ENCODE measurements around the gene SLAMF7.
A peak's percentile ranks its signal among the peaks of the same experiment; 100 is the strongest.
"Not testable (repeated sequence)": the region's sequence is repeated elsewhere in the genome, so short reads cannot be mapped to it uniquely, and the experiment has no call there.

SLAMF7 gene

GRCh38 chr1:160726114-160726497 is 12.9 kb upstream of the SLAMF7 start:
- DNase-seq (ENCODE audit: low spot score) (no peak), ATAC-seq (ENCODE audit: low read depth) (peak; percentile 27; the same call in 1 of the 3 replicates)
- no peak overlapping the region for H3K27ac ChIP-seq (ENCODE audit: poor library complexity, severe bottlenecking)

GRCh38 chr1:160726498-160727315 is 12.3 kb upstream of the SLAMF7 start:
- H3K27ac ChIP-seq (ENCODE audit: poor library complexity, severe bottlenecking) = no peak overlapping the region
- peak; percentile 73 for ATAC-seq (ENCODE audit: low read depth)
- H3K36me3 ChIP-seq (ENCODE audit: low read depth) = no peaks in the 10 kb centered on the region
- H3K9me3 ChIP-seq (ENCODE audit: severe bottlenecking) = no peaks in the 10 kb centered on the region
- peak; percentile 86 for TF ChIP-seq CTCF (IDR thresholded peaks at IDR 0.05; ENCODE audit: poor library complexity, severe bottlenecking)
- no peak for DNase-seq (ENCODE audit: low spot score)
- H3K4me1 ChIP-seq (ENCODE audit: insufficient read depth, poor library complexity, severe bottlenecking) = no peaks in the 10 kb centered on the region
- no peak overlapping the region for H3K4me3 ChIP-seq (ENCODE audit: severe bottlenecking)
- peaks cover 1% of the 10 kb centered on the region for H3K27me3 ChIP-seq (ENCODE audit: insufficient read depth, poor library complexity, severe bottlenecking)

More at GRCh38 chr1:160726114-160726497, 12.9 kb upstream of the SLAMF7 start:
- H3K4me1 ChIP-seq (ENCODE audit: insufficient read depth, poor library complexity, severe bottlenecking) = no peaks in the 10 kb centered on the region
- no peak for TF ChIP-seq CTCF (IDR thresholded peaks at IDR 0.05; ENCODE audit: poor library complexity, severe bottlenecking)
- no peaks in the 10 kb centered on the region for H3K36me3 ChIP-seq (ENCODE audit: low read depth)
- H3K9me3 ChIP-seq (ENCODE audit: severe bottlenecking) = no peaks in the 10 kb centered on the region
- peaks cover 6% of the 10 kb centered on the region for H3K27me3 ChIP-seq (ENCODE audit: insufficient read depth, poor library complexity, severe bottlenecking)
- no peak overlapping the region for H3K4me3 ChIP-seq (ENCODE audit: severe bottlenecking)

- TF ChIP-seq CTCF (IDR thresholded peaks at IDR 0.05; ENCODE audit: poor library complexity, severe bottlenecking) = no peak
- DNase-seq (ENCODE audit: low spot score) (no peak), ATAC-seq (ENCODE audit: low read depth) (no peak)
- Histone ChIP-seq H3K27ac (ENCODE audit: poor library complexity, severe bottlenecking) (no peak overlapping the region), H3K9me3 (ENCODE audit: severe bottlenecking) (no peaks in the 10 kb centered on the region), H3K36me3 (ENCODE audit: low read depth) (no peaks in the 10 kb centered on the region), H3K4me3 (ENCODE audit: severe bottlenecking) (no peak overlapping the region), H3K4me1 (ENCODE audit: insufficient read depth, poor library complexity, severe bottlenecking) (no peaks in the 10 kb centered on the region), H3K27me3 (ENCODE audit: insufficient read depth, poor library complexity, severe bottlenecking) (no peaks in the 10 kb centered on the region)
These were observed 11.8 kb upstream of the SLAMF7 start for GRCh38 chr1:160727316-160727640.

- not testable (repeated sequence) for DNase-seq (ENCODE audit: low spot score); H3K9me3 ChIP-seq (ENCODE audit: severe bottlenecking); H3K36me3 ChIP-seq (ENCODE audit: low read depth); H3K27ac ChIP-seq (ENCODE audit: poor library complexity, severe bottlenecking); H3K4me1 ChIP-seq (ENCODE audit: insufficient read depth, poor library complexity, severe bottlenecking); ATAC-seq (ENCODE audit: low read depth); H3K27me3 ChIP-seq (ENCODE audit: insufficient read depth, poor library complexity, severe bottlenecking); H3K4me3 ChIP-seq (ENCODE audit: severe bottlenecking)
These were observed 7.5 kb upstream of the SLAMF7 start for GRCh38 chr1:160731564-160731963.

GRCh38 chr1:160731990-160732389 is 7.1 kb upstream of the SLAMF7 start:
- ATAC-seq (ENCODE audit: low read depth) = no peak
- no peak overlapping the region for H3K27ac ChIP-seq (ENCODE audit: poor library complexity, severe bottlenecking)
- no peaks in the 10 kb centered on the region for H3K9me3 ChIP-seq (ENCODE audit: severe bottlenecking)
- H3K36me3 ChIP-seq (ENCODE audit: low read depth) = no peaks in the 10 kb centered on the region
- no peaks in the 10 kb centered on the region for H3K27me3 ChIP-seq (ENCODE audit: insufficient read depth, poor library complexity, severe bottlenecking)
- H3K4me1 ChIP-seq (ENCODE audit: insufficient read depth, poor library complexity, severe bottlenecking) = no peaks in the 10 kb centered on the region
- no peak for DNase-seq (ENCODE audit: low spot score)
- no peak overlapping the region for H3K4me3 ChIP-seq (ENCODE audit: severe bottlenecking)
- no peak for TF ChIP-seq CTCF (IDR thresholded peaks at IDR 0.05; ENCODE audit: poor library complexity, severe bottlenecking)

Data from RWPE2 (cell line).